Tibial artery (tissue), 4 donors: ENCODE results near the gene LRBA.
A peak's percentile ranks its signal among the peaks of the same experiment; 100 is the strongest.
"Not testable (repeated sequence)": the region's sequence is repeated elsewhere in the genome, so short reads cannot be mapped to it uniquely, and the experiment has no call there.

ENCODE experiments used
- DNase-seq, 2 donors: peaks; one replicate each; pipeline ENCODE4 v3.0.0-alpha.2; 2019
- H3K27ac ChIP-seq, 2 donors: fragments of 200-600 bp; sonication (generic) in 1 of 2; 1 replicate in 1 of 2; 2 replicates in 1 of 2; pipeline ENCODE4 v1.5.1; 2018 to 2019; ENCODE audit warnings: mild to moderate bottlenecking in 1 of 2
- H3K27me3 ChIP-seq, 2 donors: fragments of 200-600 bp; sonication (generic) in 1 of 2; one replicate each; pipeline versions ENCODE4 v1.5.1 to v1.6.0; 2016 to 2019
- H3K36me3 ChIP-seq, 3 donors: fragments of 200-600 bp; sonication (generic) in 2 of 3; one replicate each; pipeline ENCODE4 v1.5.1; 2016 to 2019; ENCODE audit warnings: mild to moderate bottlenecking in 2 of 3
- H3K4me1 ChIP-seq, 4 donors: fragments of 200-600 bp; sonication (generic) in 2 of 4; 1 replicate in 3 of 4; 2 replicates in 1 of 4; pipeline ENCODE4 v1.5.1; 2016 to 2019
- H3K4me3 ChIP-seq, 2 donors: fragments of 200-600 bp; sonication (generic) in 1 of 2; 1 replicate in 1 of 2; 2 replicates in 1 of 2; pipeline ENCODE4 v1.5.1; 2018 to 2019; ENCODE audit warnings: mild to moderate bottlenecking in 2 of 2
- H3K9me3 ChIP-seq, 3 donors: fragments of 200-600 bp; sonication (generic) in 1 of 3; one replicate each; pipeline ENCODE4 v1.5.1; 2016 to 2019
- CTCF ChIP-seq, 2 experiments: fragments of 200-600 bp in 1 of 2; fragments of 450-650 bp in 1 of 2; IDR thresholded peaks; one replicate each; pipeline ENCODE4 v1.5.1; 2017 to 2019; ENCODE audit warnings: antibody characterized with exemption in 2 of 2, mild to moderate bottlenecking in 1 of 2, moderate library complexity in 1 of 2
- intact Hi-C: fragments of 100-400 bp; cut with DNase I; formaldehyde crosslinking; loops from one replicate; pipeline ENCODE4 v1.15.0; 2023; ENCODE audit warnings: low total_unique reads

LRBA gene

GRCh38 chr4:150518559-150518958 is 496.5 kb downstream of the LRBA start:
- Histone ChIP-seq H3K36me3 (no peaks in the 10 kb centered on the region), H3K9me3 (no peaks in the 10 kb centered on the region), H3K27me3 (no peaks in the 10 kb centered on the region), H3K27ac (no peak overlapping the region), H3K4me3 (no peak overlapping the region), H3K4me1 (no peaks in the 10 kb centered on the region)
- no peak for TF ChIP-seq CTCF (IDR thresholded peaks at IDR 0.05)
- DNase-seq: no peak
- intact Hi-C loops: no loop called here

- H3K9me3 ChIP-seq: no peaks in the 10 kb centered on the region
- no peaks in the 10 kb centered on the region for H3K27me3 ChIP-seq
- no peak overlapping the region for H3K4me3 ChIP-seq
- intact Hi-C loops: no loop called here
- no peak for DNase-seq
- no peak for TF ChIP-seq CTCF (IDR thresholded peaks at IDR 0.05)
- H3K36me3 ChIP-seq: no peaks in the 10 kb centered on the region
- no peaks in the 10 kb centered on the region for H3K4me1 ChIP-seq
- H3K27ac ChIP-seq: no peak overlapping the region
These were observed 499.9 kb downstream of the LRBA start for GRCh38 chr4:150515135-150515534.

- H3K27ac ChIP-seq: no peak overlapping the region
- H3K27me3 ChIP-seq: no peaks in the 10 kb centered on the region
- TF ChIP-seq CTCF (IDR thresholded peaks at IDR 0.05): no peak
- DNase-seq: no peak
- intact Hi-C loops: no loop called here
- no peaks in the 10 kb centered on the region for H3K9me3 ChIP-seq
- no peaks in the 10 kb centered on the region for H3K36me3 ChIP-seq
- H3K4me1 ChIP-seq: no peaks in the 10 kb centered on the region
- no peak overlapping the region for H3K4me3 ChIP-seq
These were observed 500.4 kb downstream of the LRBA start for GRCh38 chr4:150514709-150515108.

- no peaks in the 10 kb centered on the region for H3K27me3 ChIP-seq
- no peak for DNase-seq
- no peaks in the 10 kb centered on the region for H3K4me1 ChIP-seq
- no peaks in the 10 kb centered on the region for H3K9me3 ChIP-seq
- peak overlapping the region; percentile 0 to 44 for H3K27ac ChIP-seq
- H3K36me3 ChIP-seq: no peaks in the 10 kb centered on the region
- intact Hi-C loops: no loop called here
- no peak for TF ChIP-seq CTCF (IDR thresholded peaks at IDR 0.05)
- no peak overlapping the region for H3K4me3 ChIP-seq
These were observed 504.8 kb downstream of the LRBA start for GRCh38 chr4:150510176-150510865.

GRCh38 chr4:150507656-150508055 is 507.4 kb downstream of the LRBA start:
- DNase-seq, H3K4me1 ChIP-seq, H3K9me3 ChIP-seq, H3K4me3 ChIP-seq, H3K27me3 ChIP-seq, intact Hi-C loops, H3K36me3 ChIP-seq, H3K27ac ChIP-seq: not testable (repeated sequence)

GRCh38 chr4:150501983-150502382 is 513.1 kb downstream of the LRBA start:
- H3K4me3 ChIP-seq: no peak overlapping the region
- DNase-seq: no peak
- H3K9me3 ChIP-seq: no peaks in the 10 kb centered on the region
- no peaks in the 10 kb centered on the region for H3K36me3 ChIP-seq
- no peak for TF ChIP-seq CTCF (IDR thresholded peaks at IDR 0.05)
- intact Hi-C loops: no loop called here
- no peaks in the 10 kb centered on the region for H3K4me1 ChIP-seq
- no peak overlapping the region for H3K27ac ChIP-seq
- H3K27me3 ChIP-seq: no peaks in the 10 kb centered on the region
